IMR-90 (cell line): ENCODE measurements around the gene SGPL1. TPM values are rescaled to one million over a fixed set of nuclear protein-coding genes. Genes with fewer than 3 reads are reported as not detected.

Experiments
- ATAC-seq: fragments of 200-7000 bp; cut with Tn5 transposase; 2 replicates; pipeline ENCODE4 v1.9.1; 2020; ENCODE audit warnings: low read depth, mild to moderate bottlenecking, moderate library complexity
- BruUV-seq: library from RNA; stranded (reverse); fragments of 400-500 nt; replicated peaks from 2 replicates; lab custom pipeline; 2021; lab: Mats Ljungman, UMichigan
- CTCF ChIA-PET: fragments of 300-600 bp; formaldehyde crosslinking; extraction: SDS; loops from one replicate; lab custom pipeline; 2021; ENCODE audit warnings: antibody characterized with exemption; lab: Yijun Ruan, JAX
- POLR2A ChIA-PET: fragments of 300-600 bp; sonication (Branson Sonifier 250); formaldehyde crosslinking; loops from one replicate; lab custom pipeline; 2022; ENCODE audit warnings: antibody characterized with exemption; ENCODE audit not compliant: unreplicated experiment; lab: Charles Lee
- DNase-seq: peaks from one replicate; pipeline ENCODE4 v3.0.0; 2013
- H2AFZ ChIP-seq: replicated peaks from 2 replicates; pipeline ENCODE3; 2013; ENCODE audit warnings: low read length, mild to moderate bottlenecking; ENCODE audit not compliant: poor library complexity
- H2AK5ac ChIP-seq: 2 replicates; pipeline ENCODE4 v1.6.1; 2013; ENCODE audit warnings: low read depth, low read length, inconsistent platforms
- H2AK9ac ChIP-seq: replicated peaks from 2 replicates; pipeline ENCODE3; 2013; ENCODE audit warnings: mild to moderate bottlenecking, low read depth, low read length, moderate library complexity; ENCODE audit not compliant: poor library complexity
- H2BK120ac ChIP-seq: 2 replicates; pipeline ENCODE4 v1.6.1; 2013; ENCODE audit warnings: low read depth, low read length, inconsistent platforms
- H2BK15ac ChIP-seq: 3 replicates; pipeline ENCODE4 v1.6.1; 2013; ENCODE audit warnings: low read depth, low read length, inconsistent platforms
- H2BK20ac ChIP-seq: 2 replicates; pipeline ENCODE4 v1.6.1; 2013; ENCODE audit warnings: low read depth, mild to moderate bottlenecking, inconsistent platforms, low read length, moderate library complexity
- H2BK5ac ChIP-seq: 2 replicates; pipeline ENCODE4 v1.6.1; 2013; ENCODE audit warnings: mild to moderate bottlenecking, low read depth, low read length, inconsistent platforms; ENCODE audit not compliant: poor library complexity, severe bottlenecking
- H3K14ac ChIP-seq: replicated peaks from 2 replicates; pipeline ENCODE4 v1.6.1; 2013; ENCODE audit warnings: low read depth, low read length, inconsistent platforms
- H3K18ac ChIP-seq: 2 replicates; pipeline ENCODE4 v1.6.1; 2013; ENCODE audit warnings: low read depth, low read length, control low read depth
- H3K23ac ChIP-seq: 2 replicates; pipeline ENCODE4 v1.6.1; 2013; ENCODE audit warnings: low read depth, low read length, inconsistent platforms
- H3K27ac ChIP-seq: 2 replicates; pipeline ENCODE4 v1.5.1; 2013; ENCODE audit warnings: mild to moderate bottlenecking, control low read depth, low read length; ENCODE audit not compliant: insufficient read depth
- H3K27me3 ChIP-seq: 2 replicates; pipeline ENCODE4 v1.6.1; 2013; ENCODE audit warnings: low read length; ENCODE audit not compliant: control insufficient read depth, insufficient read depth
- H3K36me3 ChIP-seq: 2 replicates; pipeline ENCODE4 v1.6.1; 2013; ENCODE audit warnings: low read length, mixed read lengths; ENCODE audit not compliant: control insufficient read depth, insufficient read depth
- H3K4ac ChIP-seq: 2 replicates; pipeline ENCODE4 v1.6.1; 2013; ENCODE audit warnings: low read depth, low read length, inconsistent platforms
- H3K4me1 ChIP-seq: 2 replicates; pipeline ENCODE4 v1.6.1; 2013; ENCODE audit warnings: low read length, mixed read lengths; ENCODE audit not compliant: control insufficient read depth, insufficient read depth
- H3K4me2 ChIP-seq: 2 replicates; pipeline ENCODE4 v1.6.1; 2013; ENCODE audit warnings: low read depth, mild to moderate bottlenecking, control low read depth, low read length, moderate library complexity
- H3K4me3 ChIP-seq: 2 replicates; pipeline ENCODE4 v1.5.1; 2013; ENCODE audit warnings: low read depth, mild to moderate bottlenecking, control low read depth, low read length, moderate library complexity; ENCODE audit not compliant: insufficient read depth
- H3K56ac ChIP-seq: 2 replicates; pipeline ENCODE4 v1.6.1; 2013; ENCODE audit warnings: low read length, inconsistent platforms; ENCODE audit not compliant: insufficient read depth; ENCODE audit errors: extremely low read depth
- H3K79me1 ChIP-seq, 2 experiments: 2 replicates each; pipeline ENCODE4 v1.6.1; 2013; ENCODE audit warnings: low read length in 2 of 2, inconsistent platforms in 1 of 2, low read depth in 1 of 2
- H3K9ac ChIP-seq: 2 replicates; pipeline ENCODE4 v1.6.1; 2013; ENCODE audit warnings: low read depth, low read length, control low read depth
- H3K9me1 ChIP-seq: 2 replicates; pipeline ENCODE4 v1.6.1; 2013; ENCODE audit warnings: low read length, inconsistent platforms; ENCODE audit not compliant: insufficient read depth
- H3K9me3 ChIP-seq: 2 replicates; pipeline ENCODE4 v1.6.1; 2013; ENCODE audit warnings: low read length; ENCODE audit not compliant: control insufficient read depth, insufficient read depth
- H4K20me1 ChIP-seq: 2 replicates; pipeline ENCODE4 v1.6.1; 2013; ENCODE audit warnings: low read length, inconsistent platforms; ENCODE audit not compliant: insufficient read depth
- H4K5ac ChIP-seq: 2 replicates; pipeline ENCODE4 v1.6.1; 2013; ENCODE audit warnings: mild to moderate bottlenecking, low read depth, low read length, control low read depth
- H4K8ac ChIP-seq, 2 experiments: 2 replicates each; pipeline ENCODE4 v1.6.1; 2013; ENCODE audit warnings: low read depth in 2 of 2, low read length in 2 of 2, control low read depth in 1 of 2, inconsistent platforms in 1 of 2
- H4K91ac ChIP-seq: 2 replicates; pipeline ENCODE4 v1.6.1; 2013; ENCODE audit warnings: low read depth, low read length, inconsistent platforms; ENCODE audit not compliant: insufficient read depth
- CHD1 ChIP-seq: IDR thresholded peaks from 2 replicates; pipeline ENCODE4 v1.6.1; 2012; ENCODE audit warnings: low read depth, low read length, improper control_type of control experiment
- FOS ChIP-seq: fragments of 150-350 bp; IDR thresholded peaks from 2 replicates; pipeline ENCODE4 v1.6.1; 2016; ENCODE audit warnings: low read depth, low read length
- MAZ ChIP-seq: IDR thresholded peaks from 2 replicates; pipeline ENCODE4 v1.6.1; 2012; ENCODE audit warnings: low read depth, mild to moderate bottlenecking, low read length, improper control_type of control experiment, moderate library complexity, borderline replicate concordance
- MXI1 ChIP-seq: IDR thresholded peaks from 2 replicates; pipeline ENCODE4 v1.6.1; 2012; ENCODE audit warnings: low read depth, mild to moderate bottlenecking, low read length, moderate library complexity, borderline replicate concordance
- NFE2L2 ChIP-seq: fragments of 150-350 bp; IDR thresholded peaks from 2 replicates; pipeline ENCODE4 v1.6.1; 2016; ENCODE audit warnings: low read depth, mild to moderate bottlenecking, low read length
- POLR2A ChIP-seq: IDR thresholded peaks from 2 replicates; pipeline ENCODE4 v1.6.1; 2012; ENCODE audit warnings: mild to moderate bottlenecking, low read depth, low read length
- RAD21 ChIP-seq: IDR thresholded peaks from 2 replicates; pipeline ENCODE4 v1.6.1; 2012; ENCODE audit warnings: low read length, improper control_type of control experiment
- RCOR1 ChIP-seq: IDR thresholded peaks from 2 replicates; pipeline ENCODE4 v1.6.1; 2012; ENCODE audit warnings: mild to moderate bottlenecking, low read length, improper control_type of control experiment; ENCODE audit not compliant: insufficient replicate concordance
- RFX5 ChIP-seq: IDR thresholded peaks from 2 replicates; pipeline ENCODE4 v1.8.0; 2012; ENCODE audit warnings: low read depth, mild to moderate bottlenecking, low read length, moderate library complexity
- SMC3 ChIP-seq: fragments of 150-350 bp; IDR thresholded peaks from 2 replicates; pipeline ENCODE4 v1.6.1; 2016; ENCODE audit warnings: low read depth, mild to moderate bottlenecking, antibody characterized with exemption, low read length, moderate library complexity
- WGBS, 2 experiments: methylation state at CpG; one replicate each; pipeline versions ENCODE4 v1.1.5 to v1.1.7; 2013; ENCODE audit warnings: missing lambda C conversion rate in 2 of 2; ENCODE audit not compliant: insufficient read length in 1 of 2; ENCODE audit errors: extremely low coverage in 2 of 2; 5-methylcytosine and 5-hydroxymethylcytosine counted together
- dilution Hi-C: fragments of 300-500 bp; cut with HindIII; formaldehyde crosslinking; loops from one replicate; pipeline ENCODE4 v1.14.3; 2018; ENCODE audit warnings: low sequenced_read_pairs; ENCODE audit not compliant: unreplicated experiment
- in situ Hi-C: fragments of 300-500 bp; cut with MboI; formaldehyde crosslinking; loops from 3 replicates; pipeline ENCODE4 v1.14.3; 2019; ENCODE audit warnings: low sequenced_read_pairs, inconsistent platforms, mixed read lengths
- intact Hi-C: fragments of 100-400 bp; cut with micrococcal nuclease; formaldehyde crosslinking; loops from 2 replicates; pipeline ENCODE4 v1.10.0; 2022
- polyA plus RNA-seq, 3 experiments: library from polyadenylated mRNA; depleted of rRNA; stranded (reverse); fragments of >200 nt; gene quantifications; 2 replicates each; pipeline ENCODE4 v1.2.3, GENCODE V29; 2012; ENCODE audit warnings: low replicate concordance in 1 of 3
- total RNA-seq: library from RNA; depleted of rRNA; stranded (reverse); fragments of >200 nt; gene quantifications from 2 replicates; pipeline ENCODE4 v1.2.3, GENCODE V29; 2012
- TF ChIP-seq, protein P1 (sequence below): conservative IDR thresholded peaks from 2 replicates; pipeline ENCODE4 v1.5.1; 2012; ENCODE audit warnings: mild to moderate bottlenecking, low read depth, low read length, improper control_type of control experiment

Gene SGPL1
- total and polyA plus RNA-seq, 2 of the 4 experiments (the other 2 are of a cell fraction), result 12.2 to 26.7 TPM

DNA sequence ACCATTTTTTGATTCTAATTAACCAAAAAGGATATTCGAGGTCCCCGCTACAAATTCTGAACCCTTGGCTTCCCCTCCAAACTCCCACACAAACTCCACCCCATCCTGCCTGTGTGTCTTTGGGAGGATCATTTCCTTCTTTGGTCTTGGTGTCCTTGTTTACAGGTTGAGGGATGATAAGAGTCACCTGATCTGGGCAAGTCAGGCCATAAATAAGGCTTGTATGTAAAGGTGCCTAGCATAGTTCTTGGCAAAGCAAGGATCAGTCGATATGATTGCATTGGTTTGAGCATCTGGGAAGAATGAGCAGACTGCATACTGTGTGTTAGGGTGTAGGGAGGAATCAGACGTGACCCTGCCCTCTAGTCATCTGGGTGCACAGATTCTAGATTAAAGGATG lies 1.6 kb upstream of the SGPL1 start:
- no peak overlapping the region for H3K27ac ChIP-seq
- no peak overlapping the region for H2AK9ac ChIP-seq
- no peak overlapping the region for H3K4ac ChIP-seq
- ATAC-seq, result no peak
- no peak overlapping the region for H3K18ac ChIP-seq
- peaks cover 7% of the 10 kb centered on the region; the same call in 1 of the 2 replicates for H3K27me3 ChIP-seq
- H3K36me3 ChIP-seq, result no peaks in the 10 kb centered on the region; the same call in 1 of the 2 replicates
- H3K9ac ChIP-seq, result no peak overlapping the region
- H3K56ac ChIP-seq, result no peak overlapping the region
- no peak overlapping the region for H2BK20ac ChIP-seq
- H3K9me3 ChIP-seq, result no peaks in the 10 kb centered on the region
- CTCF ChIA-PET, result no interaction called here
- no peak overlapping the region for H2AFZ ChIP-seq
- no TSS peak for BruUV-seq
- intact Hi-C loops (loop anchor here (10.0 kb wide), 1 partner anchor 401 kb away; the partner anchor contains the start of gene UNC5B), in situ Hi-C loops (loop anchor here (5.0 kb wide), 1 partner anchor 68 kb away; no protein-coding TSS in a partner anchor), dilution Hi-C loops (no loop called here)
- H4K91ac ChIP-seq, result no peak overlapping the region
- H2BK120ac ChIP-seq, result no peak overlapping the region
- no peaks in the 10 kb centered on the region for H3K9me1 ChIP-seq
- H3K4me2 ChIP-seq, result no peak overlapping the region
- H3K23ac ChIP-seq, result no peak overlapping the region
- no peak overlapping the region for H3K4me3 ChIP-seq
- no peak overlapping the region for H2BK5ac ChIP-seq
- no peaks in the 10 kb centered on the region; the same call in 1 of the 2 replicates for H4K20me1 ChIP-seq
- no peak overlapping the region for H2BK15ac ChIP-seq
- no peak for DNase-seq
- TF ChIP-seq RAD21, result no peak
- no peak for TF ChIP-seq MXI1
- TF ChIP-seq SMC3, result no peak
- no peak for TF ChIP-seq NFE2L2
- TF ChIP-seq, protein P1, sequence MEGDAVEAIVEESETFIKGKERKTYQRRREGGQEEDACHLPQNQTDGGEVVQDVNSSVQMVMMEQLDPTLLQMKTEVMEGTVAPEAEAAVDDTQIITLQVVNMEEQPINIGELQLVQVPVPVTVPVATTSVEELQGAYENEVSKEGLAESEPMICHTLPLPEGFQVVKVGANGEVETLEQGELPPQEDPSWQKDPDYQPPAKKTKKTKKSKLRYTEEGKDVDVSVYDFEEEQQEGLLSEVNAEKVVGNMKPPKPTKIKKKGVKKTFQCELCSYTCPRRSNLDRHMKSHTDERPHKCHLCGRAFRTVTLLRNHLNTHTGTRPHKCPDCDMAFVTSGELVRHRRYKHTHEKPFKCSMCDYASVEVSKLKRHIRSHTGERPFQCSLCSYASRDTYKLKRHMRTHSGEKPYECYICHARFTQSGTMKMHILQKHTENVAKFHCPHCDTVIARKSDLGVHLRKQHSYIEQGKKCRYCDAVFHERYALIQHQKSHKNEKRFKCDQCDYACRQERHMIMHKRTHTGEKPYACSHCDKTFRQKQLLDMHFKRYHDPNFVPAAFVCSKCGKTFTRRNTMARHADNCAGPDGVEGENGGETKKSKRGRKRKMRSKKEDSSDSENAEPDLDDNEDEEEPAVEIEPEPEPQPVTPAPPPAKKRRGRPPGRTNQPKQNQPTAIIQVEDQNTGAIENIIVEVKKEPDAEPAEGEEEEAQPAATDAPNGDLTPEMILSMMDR, result no peak
- no peak for TF ChIP-seq POLR2A
- TF ChIP-seq RFX5, result no peak
- TF ChIP-seq MAZ, result no peak
- no peak for TF ChIP-seq RCOR1
- no peak for TF ChIP-seq CHD1
- no peak for TF ChIP-seq FOS
- POLR2A ChIA-PET, result no interaction called here
- H4K8ac ChIP-seq, result no peak overlapping the region
- H3K14ac ChIP-seq, result no peak overlapping the region
- no peak overlapping the region for H2AK5ac ChIP-seq
- no CpG with 5 or more reads among the region's 4 CpGs for WGBS, 2 experiments
- no peaks in the 10 kb centered on the region for H3K4me1 ChIP-seq
- peaks cover 5 to 22% of the 10 kb centered on the region in 2 experiments for H3K79me1 ChIP-seq
- no peak overlapping the region for H4K5ac ChIP-seq
